Gastroesophageal sphincter (tissue), 3 donors: ENCODE measurements around the gene LMCD1.

Experiments
- CTCF ChIP-seq, 4 experiments: fragments of 200-600 bp in 2 of 4; fragments of 450-650 bp in 2 of 4; sonication (generic) in 1 of 4; IDR thresholded peaks; one replicate each; pipeline ENCODE4 v1.5.1; 2017 to 2019; ENCODE audit warnings: antibody characterized with exemption in 4 of 4, mild to moderate bottlenecking in 2 of 4, moderate library complexity in 2 of 4
- EP300 ChIP-seq: sonication (generic); formaldehyde crosslinking; IDR thresholded peaks from one replicate; pipeline ENCODE4 v1.6.1; 2017; ENCODE audit warnings: antibody characterized with exemption, mild to moderate bottlenecking
- POLR2A ChIP-seq, 2 donors: fragments of 450-650 bp; IDR thresholded peaks; one replicate each; pipeline ENCODE4 v1.6.1; 2017; ENCODE audit warnings: antibody characterized with exemption in 2 of 2, mild to moderate bottlenecking in 2 of 2, moderate library complexity in 1 of 2

DNA sequence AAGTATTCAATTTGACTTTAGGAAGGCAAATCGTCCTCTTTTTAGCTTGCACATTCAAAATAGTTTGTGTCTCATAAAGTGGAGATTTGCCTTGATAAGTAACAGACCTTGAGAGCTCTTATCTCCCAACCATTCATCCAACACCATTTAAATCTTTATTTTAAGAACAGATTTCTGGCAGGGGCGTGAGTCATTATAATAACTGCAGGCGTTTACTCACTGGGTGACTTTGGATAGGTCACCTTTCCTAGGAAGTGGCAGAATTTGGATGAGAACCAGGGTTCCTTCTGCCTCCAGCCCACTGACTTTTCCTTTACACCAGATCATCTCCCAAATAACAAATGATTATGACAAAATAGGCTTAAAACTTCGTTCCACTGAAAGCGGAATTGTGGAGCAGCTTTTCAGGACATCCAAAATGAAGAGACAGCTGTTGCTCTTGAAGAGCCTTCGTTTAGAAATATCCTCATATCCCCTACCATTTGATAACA lies 5.0 kb downstream of the LMCD1 start:
- no peak for TF ChIP-seq CTCF (IDR thresholded peaks at IDR 0.05)
- no peak for TF ChIP-seq POLR2A (IDR thresholded peaks at IDR 0.05)
- TF ChIP-seq EP300 = no peak
